ENCODE results near the gene MYO18A.

DNA sequence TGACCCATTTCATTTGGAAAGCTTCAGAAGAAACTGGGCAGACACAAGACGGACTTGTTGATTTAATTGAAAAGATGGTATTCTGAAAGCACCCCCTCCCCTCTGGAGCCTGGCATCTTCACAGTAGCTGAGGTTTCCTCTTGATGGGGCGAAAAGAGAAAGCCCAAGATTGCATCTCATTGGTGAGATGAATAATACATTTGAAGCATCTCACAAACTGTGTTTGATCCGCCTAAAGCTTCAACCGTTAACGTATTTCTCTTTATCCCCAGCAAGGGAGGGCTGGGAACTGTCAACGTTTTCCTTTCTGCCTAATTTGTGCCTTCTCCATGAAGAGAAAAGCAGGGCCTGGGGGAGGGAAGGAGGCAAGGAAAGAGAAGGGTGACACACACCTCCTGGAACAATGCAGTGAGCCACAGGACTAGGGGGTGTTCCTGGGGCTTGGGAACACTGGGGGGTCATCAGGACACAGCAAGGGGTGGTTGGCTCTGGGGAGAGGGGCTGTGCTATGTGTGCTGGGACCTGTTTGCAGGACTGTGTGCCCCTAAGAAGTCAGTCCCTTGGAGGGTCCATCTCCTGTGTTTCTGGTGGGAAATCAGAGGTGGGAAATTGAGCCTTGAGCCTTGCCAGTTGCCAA lies 155.8 kb downstream of the MYO18A start:
- TF ChIP-seq, protein P1, sequence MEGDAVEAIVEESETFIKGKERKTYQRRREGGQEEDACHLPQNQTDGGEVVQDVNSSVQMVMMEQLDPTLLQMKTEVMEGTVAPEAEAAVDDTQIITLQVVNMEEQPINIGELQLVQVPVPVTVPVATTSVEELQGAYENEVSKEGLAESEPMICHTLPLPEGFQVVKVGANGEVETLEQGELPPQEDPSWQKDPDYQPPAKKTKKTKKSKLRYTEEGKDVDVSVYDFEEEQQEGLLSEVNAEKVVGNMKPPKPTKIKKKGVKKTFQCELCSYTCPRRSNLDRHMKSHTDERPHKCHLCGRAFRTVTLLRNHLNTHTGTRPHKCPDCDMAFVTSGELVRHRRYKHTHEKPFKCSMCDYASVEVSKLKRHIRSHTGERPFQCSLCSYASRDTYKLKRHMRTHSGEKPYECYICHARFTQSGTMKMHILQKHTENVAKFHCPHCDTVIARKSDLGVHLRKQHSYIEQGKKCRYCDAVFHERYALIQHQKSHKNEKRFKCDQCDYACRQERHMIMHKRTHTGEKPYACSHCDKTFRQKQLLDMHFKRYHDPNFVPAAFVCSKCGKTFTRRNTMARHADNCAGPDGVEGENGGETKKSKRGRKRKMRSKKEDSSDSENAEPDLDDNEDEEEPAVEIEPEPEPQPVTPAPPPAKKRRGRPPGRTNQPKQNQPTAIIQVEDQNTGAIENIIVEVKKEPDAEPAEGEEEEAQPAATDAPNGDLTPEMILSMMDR (IDR thresholded peaks at IDR 0.05): no peak
- TF ChIP-seq POLR2A (IDR thresholded peaks at IDR 0.05): no peak

All from tibial nerve (tissue), 3 donors.